HG02884 (cell line): ENCODE measurements around the gene KRT84.

Experiments
- ATAC-seq: cut with Tn5 transposase; IDR thresholded peaks from one replicate; pipeline ENCODE4 v1.9.1; 2021; ENCODE audit warnings: mild to moderate bottlenecking, moderate library complexity; ENCODE audit not compliant: unreplicated experiment

The KRT84 gene

GRCh38 chr12:52385226-52385702, at the start of gene KRT84:
KRT84 (minus strand) TSS chr12:52385652; CDS start chr12:52385585, 67 bp downstream.
- no peak for ATAC-seq

- ATAC-seq: no peak
Measured at GRCh38 chr12:52434760-52435530, 49.5 kb upstream of the KRT84 start.

GRCh38 chr12:52434081-52434733, 48.8 kb upstream of the KRT84 start, which contains the start of gene KRT75:
KRT75 (minus strand) TSS chr12:52434371; CDS start chr12:52434304, 67 bp downstream.
- ATAC-seq: no peak

DNA sequence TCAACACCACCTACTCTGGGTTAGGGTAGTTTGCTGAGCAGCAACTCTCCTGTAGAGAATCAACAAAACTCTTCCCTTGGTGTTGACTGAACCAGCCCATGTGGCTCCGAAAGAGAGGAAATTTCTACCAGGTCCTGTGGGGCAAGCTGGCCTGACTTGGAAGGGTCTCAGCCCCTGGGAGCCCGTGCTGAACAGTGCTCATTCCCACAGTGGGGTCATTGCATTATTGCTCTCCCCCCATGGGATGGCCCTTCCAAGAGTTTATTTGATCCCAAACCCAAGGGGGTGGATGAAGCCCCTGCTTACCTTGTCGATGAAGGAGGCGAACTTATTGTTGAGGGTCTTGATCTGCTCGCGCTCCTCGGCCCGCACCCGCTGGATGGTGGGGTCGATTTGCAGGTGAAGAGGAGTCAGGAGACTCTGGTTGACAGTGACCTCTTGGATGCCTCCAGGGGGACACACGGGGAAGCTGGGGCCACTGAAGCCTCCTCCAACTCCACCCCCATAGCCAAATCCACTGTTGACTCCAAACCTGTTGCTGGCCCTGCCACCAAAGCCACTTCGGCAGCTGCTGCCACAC, 48.1 kb upstream of the KRT84 start:
- ATAC-seq: no peak

DNA sequence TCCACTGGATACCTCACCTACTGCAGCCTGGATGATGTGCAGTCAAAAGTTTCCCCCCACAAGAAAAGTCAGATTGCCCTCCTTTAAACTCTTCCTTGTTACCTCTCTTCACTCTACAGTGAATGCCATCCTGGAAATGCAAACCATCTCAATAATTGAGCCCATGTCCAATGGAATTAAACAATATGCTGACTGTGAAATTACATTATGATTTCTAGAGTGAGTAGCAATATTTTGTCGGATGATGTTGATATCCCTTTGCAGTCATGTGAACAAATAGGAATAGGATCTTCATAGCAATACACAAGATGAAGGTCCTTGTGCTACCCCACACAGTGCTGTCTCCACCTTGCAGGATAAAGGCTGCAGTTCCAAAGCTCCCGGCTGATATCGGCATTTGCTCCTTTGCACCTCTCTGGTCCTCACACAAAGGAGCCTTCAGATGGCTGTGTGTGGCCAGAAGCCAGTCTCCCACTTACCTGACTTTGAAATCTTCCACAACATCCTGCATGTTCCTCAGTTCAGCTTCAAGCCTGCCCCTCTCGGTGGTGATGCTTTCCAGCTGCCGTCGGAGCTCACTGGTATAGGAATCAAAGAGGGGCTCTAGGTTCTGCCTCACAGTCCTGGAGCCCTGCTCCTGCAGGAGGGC, 47.2 kb upstream of the KRT84 start:
- ATAC-seq: no peak

GRCh38 chr12:52428121-52428520, 42.7 kb upstream of the KRT84 start:
- no peak for ATAC-seq

DNA sequence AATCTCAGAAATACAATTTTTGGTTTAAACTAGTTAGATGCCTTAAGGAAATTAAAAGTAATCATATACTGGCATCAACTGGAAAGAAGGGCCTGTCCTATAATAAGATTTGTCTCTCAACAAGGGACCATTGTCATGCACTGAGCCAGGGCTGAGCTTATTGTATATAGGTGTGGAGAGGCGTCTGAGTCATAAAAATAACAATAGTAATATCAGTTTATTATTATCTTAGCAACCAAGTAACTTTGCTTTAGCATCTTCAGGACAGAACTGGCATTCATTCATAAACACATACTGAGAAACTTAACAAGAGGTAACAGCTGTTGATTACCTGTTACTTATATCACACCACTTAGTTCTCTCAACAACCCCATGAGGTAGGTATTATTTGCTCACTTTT, 41.6 kb upstream of the KRT84 start:
- no peak for ATAC-seq

GRCh38 chr12:52426034-52426433, 40.6 kb upstream of the KRT84 start:
- no peak for ATAC-seq

GRCh38 chr12:52425466-52425865, 40.0 kb upstream of the KRT84 start:
- ATAC-seq: no peak

GRCh38 chr12:52423661-52424500, 38.4 kb upstream of the KRT84 start:
- no peak for ATAC-seq

GRCh38 chr12:52423035-52423434, 37.6 kb upstream of the KRT84 start:
- no peak for ATAC-seq

DNA sequence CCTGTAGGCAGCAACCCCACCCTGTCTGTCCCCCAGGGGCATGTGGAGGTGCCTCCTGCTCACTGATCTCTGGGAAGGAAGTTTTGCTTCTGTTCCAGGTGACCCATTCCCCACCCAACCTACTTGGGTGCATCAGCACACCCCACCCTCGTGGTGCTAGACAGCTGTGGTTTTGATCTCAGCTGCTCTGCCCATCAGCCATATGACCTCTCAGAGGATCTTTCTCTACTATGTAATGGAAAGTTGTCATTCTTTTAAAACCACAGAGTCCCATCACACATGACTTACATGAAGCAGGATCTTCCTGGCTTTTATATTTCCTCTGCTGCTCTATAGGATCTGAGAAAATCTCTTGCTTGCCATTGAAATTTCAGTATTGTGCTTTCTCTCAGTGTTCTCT, 34.2 kb upstream of the KRT84 start:
- no peak for ATAC-seq

DNA sequence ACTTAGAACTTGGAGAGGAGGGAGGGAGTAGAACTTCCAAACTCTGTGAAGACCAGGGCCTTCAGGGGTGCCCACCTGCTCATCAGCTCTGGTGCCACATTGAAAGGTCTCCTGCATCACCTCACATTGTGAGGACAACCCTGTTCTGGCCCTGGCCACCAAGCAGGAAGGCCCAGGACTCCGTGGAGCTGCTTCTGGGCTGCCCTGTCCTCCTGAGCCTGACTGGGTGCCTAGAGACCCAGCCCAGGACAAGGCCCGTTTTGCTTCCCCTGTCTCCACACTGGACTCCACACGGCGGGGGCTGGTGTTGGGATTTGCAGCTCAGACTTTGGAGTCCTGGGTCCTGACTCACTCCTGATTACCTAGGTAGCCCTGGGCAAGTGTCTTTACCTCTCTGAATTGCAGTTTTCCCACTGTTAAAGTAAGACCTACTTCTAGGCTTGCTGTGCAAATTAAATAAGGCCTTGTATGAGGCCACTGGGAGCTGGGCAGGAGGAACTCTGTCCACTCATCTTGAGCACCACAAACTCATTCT, 33.2 kb upstream of the KRT84 start:
- no peak for ATAC-seq

DNA sequence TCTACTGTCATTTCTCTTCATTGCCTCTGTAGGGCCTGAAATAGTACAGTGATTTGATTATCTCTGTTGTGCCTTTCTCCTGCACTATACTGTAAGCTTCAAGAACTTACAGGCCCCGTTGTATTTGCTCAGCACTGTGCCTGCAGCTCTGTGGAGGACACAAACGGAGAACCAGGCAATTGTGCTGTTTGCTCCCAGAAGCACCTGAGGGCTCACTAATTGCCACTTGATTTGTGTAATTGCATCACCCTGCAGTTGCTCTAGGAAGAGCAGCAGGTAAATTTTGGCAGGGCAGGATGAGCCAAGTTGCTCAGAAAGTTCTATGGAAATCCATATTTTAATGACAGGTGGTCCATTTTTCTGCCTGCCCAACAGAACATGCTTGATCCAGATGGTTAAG, 32.3 kb upstream of the KRT84 start:
- ATAC-seq: no peak

GRCh38 chr12:52416795-52417194, 31.3 kb upstream of the KRT84 start:
- ATAC-seq: no peak

DNA sequence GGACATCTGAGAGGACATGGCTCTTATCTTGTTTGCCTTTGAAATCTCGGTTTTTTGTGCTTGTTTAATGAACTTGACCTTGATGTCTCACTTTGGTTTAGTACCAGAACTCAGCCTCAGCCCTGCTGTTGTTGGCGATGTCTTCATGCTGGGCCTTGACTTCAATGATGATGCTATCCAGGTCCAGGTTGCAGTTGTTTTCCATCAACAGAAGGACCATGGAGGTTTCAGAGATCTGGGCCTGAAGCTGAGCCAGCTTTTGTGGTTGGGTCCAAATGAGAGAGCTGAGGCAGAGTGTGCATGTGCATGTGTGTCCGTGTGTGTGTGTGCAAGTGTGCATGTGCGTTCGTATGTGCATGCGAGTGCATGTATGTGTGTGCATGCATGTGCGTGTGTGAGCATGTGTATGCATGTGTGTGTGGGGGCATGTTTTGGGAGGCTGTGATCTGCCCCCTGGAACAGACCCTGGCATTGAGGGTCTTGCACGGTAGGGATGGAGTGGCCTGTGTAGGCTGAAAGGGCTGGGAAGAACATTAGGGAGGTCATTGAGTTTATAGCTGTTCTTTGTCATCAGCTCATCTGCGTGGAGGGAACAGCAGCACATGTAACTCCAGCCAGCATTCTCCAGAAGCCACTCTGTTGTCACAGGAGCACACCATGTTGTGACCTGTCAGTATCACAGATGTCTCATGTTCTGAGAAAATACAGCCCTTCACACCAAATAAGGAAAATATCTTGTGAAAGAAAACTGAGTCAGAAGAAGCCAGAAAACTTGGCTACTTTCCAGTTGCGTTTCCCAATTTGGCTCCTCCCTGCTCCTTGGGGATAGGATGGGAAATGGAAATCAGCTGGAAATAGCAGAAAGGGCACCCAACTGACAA, 30.7 kb upstream of the KRT84 start:
- no peak for ATAC-seq

GRCh38 chr12:52414936-52415335, 29.5 kb upstream of the KRT84 start:
- ATAC-seq: no peak

DNA sequence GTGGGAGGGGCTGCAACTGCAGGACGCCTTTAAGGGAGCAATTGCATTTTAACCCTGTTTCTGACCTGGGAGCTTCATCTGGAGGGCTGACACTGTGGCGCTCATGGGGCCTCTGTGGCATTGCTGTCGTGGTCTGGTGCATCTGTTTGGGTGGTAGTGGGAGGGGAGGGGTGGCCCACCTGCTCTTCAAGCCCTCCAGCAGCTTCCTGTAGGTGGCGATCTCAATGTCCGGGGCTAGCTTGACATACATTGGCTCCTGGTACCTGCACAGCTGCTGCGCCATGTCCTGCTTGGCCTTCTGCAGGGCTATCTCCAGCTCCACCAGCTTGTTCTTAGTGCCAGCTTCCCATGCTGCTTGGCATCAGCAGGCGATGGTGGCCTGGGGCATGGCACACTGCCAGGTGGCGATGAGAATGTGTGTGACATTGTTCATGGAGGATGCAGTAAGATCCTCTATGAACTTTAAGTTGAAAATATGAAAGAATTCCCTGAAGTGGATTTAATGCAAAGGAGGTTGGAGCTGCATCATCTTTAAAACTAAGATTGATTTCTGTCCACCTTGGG, 28.4 kb upstream of the KRT84 start:
- ATAC-seq: no peak

GRCh38 chr12:52413202-52413601, 27.8 kb upstream of the KRT84 start:
- ATAC-seq: no peak
